ENCODE measurements around the gene MNDA. TPM values are rescaled to one million over a fixed set of nuclear protein-coding genes. Genes with fewer than 3 reads are reported as not detected.

MNDA gene
- total RNA-seq, 1 experiment from 2014 or later, result not detected

Other genes with a start within 250 kb of the MNDA start
- gene OR10Z1, start 226.1 kb upstream of the MNDA start, total RNA-seq (2014; rRNA removed; shearing (Covaris generic)), result not detected in 2 replicates
- not detected in 2 replicates for gene SPTA1, start 144.6 kb upstream of the MNDA start, total RNA-seq (2014; rRNA removed; shearing (Covaris generic))
- gene OR6K2, start 130.7 kb upstream of the MNDA start, total RNA-seq (2014; rRNA removed; shearing (Covaris generic)), result not detected in 2 replicates
- gene OR6K3, start 110.6 kb upstream of the MNDA start, total RNA-seq (2014; rRNA removed; shearing (Covaris generic)), result not detected in 2 replicates
- not detected in 2 replicates for gene OR6K6, start 76.6 kb upstream of the MNDA start, total RNA-seq (2014; rRNA removed; shearing (Covaris generic))
- gene OR6N1, start 59.2 kb upstream of the MNDA start, total RNA-seq (2014; rRNA removed; shearing (Covaris generic)), result not detected in 2 replicates
- gene OR6N2, start 50.1 kb upstream of the MNDA start, total RNA-seq (2014; rRNA removed; shearing (Covaris generic)), result not detected in 2 replicates
- gene PYHIN1, start 100.2 kb downstream of the MNDA start, total RNA-seq (2014; rRNA removed; shearing (Covaris generic)), result not detected in 2 replicates
- gene IFI16, start 178.6 kb downstream of the MNDA start, total RNA-seq (2014; rRNA removed; shearing (Covaris generic)), result 55.5 and 63.8 TPM in 2 replicates
- gene AIM2, start 245.4 kb downstream of the MNDA start, total RNA-seq (2014; rRNA removed; shearing (Covaris generic)), result not detected in 2 replicates